HG03095 (cell line): ENCODE measurements around the gene CREB3L1.

Experiments used
- ATAC-seq: cut with Tn5 transposase; IDR thresholded peaks from one replicate; pipeline ENCODE4 v1.9.1; 2021; ENCODE audit warnings: moderate library complexity; ENCODE audit not compliant: unreplicated experiment

CREB3L1 gene, protein sequence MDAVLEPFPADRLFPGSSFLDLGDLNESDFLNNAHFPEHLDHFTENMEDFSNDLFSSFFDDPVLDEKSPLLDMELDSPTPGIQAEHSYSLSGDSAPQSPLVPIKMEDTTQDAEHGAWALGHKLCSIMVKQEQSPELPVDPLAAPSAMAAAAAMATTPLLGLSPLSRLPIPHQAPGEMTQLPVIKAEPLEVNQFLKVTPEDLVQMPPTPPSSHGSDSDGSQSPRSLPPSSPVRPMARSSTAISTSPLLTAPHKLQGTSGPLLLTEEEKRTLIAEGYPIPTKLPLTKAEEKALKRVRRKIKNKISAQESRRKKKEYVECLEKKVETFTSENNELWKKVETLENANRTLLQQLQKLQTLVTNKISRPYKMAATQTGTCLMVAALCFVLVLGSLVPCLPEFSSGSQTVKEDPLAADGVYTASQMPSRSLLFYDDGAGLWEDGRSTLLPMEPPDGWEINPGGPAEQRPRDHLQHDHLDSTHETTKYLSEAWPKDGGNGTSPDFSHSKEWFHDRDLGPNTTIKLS

DNA sequence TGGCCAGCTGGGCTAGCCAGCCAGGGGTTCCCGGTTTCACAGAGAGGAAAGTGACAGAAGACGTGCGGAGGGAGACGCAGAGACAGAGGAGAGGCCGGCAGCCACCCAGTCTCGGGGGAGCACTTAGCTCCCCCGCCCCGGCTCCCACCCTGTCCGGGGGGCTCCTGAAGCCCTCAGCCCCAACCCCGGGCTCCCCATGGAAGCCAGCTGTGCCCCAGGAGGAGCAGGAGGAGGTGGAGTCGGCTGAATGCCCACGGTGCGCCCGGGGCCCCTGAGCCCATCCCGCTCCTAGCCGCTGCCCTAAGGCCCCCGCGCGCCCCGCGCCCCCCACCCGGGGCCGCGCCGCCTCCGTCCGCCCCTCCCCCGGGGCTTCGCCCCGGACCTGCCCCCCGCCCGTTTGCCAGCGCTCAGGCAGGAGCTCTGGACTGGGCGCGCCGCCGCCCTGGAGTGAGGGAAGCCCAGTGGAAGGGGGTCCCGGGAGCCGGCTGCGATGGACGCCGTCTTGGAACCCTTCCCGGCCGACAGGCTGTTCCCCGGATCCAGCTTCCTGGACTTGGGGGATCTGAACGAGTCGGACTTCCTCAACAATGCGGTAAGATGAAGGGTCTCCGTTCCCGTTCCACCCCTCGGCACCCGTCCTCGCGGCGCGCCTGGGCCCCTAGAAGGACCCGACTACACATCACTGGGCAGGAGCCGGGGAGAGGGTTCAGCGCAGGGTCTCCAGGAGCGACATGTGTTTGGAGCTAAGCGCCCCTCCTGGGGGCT, at the start of gene CREB3L1:
Gene CREB3L1, plus strand, starts transcription at position 41 of the 765 bp plus-strand sequence. Its CDS starts 450 bp downstream, at position 491.
- ATAC-seq, result no peak

DNA sequence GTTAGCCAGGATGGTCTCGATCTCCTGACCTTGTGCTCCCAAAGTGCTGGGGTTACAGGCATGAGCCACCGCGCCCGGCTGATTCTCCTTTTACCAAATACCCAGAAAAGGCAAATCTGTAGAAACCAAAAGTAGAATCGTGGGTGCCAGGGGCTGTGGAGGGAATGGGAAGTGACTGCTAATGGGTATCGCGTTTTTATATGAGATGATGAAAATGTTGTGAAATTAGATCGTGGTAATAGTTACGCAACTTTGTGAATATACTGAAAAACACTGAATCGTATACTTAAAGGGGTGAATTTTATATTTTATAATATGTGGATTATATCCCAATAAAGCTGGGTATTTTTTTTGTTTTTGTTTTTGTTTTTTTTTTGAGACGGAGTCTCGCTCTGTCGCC, 48.2 kb upstream of the CREB3L1 start:
- no peak for ATAC-seq

DNA sequence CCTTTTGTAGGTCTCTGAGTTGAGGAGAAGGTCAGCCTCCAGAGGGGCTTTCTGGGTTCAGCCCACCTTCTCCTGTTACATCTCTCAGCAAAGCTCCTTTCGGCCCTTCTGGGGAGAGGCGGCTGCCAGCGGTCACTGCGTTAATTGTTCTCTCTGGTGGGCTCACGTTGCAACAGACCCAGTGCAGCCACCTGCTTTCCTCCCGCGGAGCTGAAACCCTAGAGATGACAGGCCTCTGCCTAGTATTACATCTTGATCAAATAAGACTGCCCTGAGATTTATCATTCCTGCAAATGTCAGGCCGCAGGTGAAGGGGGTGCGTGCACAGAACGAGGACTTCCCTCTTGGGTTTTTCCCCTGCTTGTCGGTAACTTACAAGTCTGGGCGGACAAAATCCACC, 43.2 kb upstream of the CREB3L1 start:
- no peak for ATAC-seq

DNA sequence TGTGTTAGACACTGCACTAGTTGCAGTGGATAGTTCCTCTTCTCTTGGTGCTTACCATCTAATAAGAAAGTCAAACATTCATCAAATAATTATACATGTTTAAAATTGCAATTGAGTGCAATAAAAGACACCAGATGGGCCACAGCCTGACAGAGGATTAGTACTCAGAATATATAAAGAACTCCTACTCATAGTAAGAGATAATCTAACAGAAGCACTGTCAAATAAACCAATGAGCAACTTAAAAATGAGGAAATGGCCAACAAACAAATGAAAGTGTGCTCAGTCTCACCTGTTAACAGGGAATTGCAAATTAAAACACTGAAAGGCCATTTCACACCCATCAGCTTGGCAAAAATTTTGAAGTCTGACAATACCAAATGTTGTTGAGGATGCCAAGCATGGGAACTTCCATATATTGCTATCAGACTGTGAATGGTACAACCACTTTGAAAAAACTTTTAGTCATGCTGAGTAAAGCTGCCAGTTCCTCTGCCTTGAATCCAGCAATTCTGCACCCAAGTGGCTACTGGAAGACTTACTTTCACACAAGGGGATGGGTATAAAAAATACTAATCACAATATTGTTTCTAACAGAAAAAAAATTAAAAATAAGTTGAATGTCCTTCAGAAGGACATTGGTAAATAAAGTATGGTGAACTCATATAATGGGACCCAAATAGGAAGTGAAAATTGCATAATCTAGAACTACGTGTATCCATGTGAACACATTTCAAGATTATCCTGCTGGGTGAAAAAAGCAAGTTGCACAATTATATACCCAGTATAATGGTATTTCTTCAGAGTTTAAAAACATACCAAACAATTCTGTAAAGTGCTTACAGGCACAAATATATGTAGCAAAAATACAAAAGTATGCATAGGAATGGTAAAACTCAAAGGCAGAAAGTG, 41.4 kb upstream of the CREB3L1 start:
- ATAC-seq, result no peak

DNA sequence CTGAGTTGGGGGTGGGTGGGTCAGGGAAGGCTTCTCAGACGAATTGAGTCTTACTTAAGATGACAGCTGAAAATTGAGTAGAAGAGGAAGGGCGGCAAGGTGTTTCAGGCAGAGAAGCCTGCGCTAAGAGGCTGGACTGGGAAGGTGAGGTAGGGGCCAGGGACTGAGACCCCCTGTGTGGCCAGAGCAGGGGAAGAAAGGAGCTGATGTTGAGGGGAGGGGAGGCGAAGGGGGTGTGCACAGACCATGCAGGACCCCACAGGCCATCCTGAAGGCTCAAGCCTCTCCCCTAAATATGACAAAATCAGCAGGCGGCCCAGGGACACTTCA, 40.6 kb upstream of the CREB3L1 start:
- no peak for ATAC-seq

DNA sequence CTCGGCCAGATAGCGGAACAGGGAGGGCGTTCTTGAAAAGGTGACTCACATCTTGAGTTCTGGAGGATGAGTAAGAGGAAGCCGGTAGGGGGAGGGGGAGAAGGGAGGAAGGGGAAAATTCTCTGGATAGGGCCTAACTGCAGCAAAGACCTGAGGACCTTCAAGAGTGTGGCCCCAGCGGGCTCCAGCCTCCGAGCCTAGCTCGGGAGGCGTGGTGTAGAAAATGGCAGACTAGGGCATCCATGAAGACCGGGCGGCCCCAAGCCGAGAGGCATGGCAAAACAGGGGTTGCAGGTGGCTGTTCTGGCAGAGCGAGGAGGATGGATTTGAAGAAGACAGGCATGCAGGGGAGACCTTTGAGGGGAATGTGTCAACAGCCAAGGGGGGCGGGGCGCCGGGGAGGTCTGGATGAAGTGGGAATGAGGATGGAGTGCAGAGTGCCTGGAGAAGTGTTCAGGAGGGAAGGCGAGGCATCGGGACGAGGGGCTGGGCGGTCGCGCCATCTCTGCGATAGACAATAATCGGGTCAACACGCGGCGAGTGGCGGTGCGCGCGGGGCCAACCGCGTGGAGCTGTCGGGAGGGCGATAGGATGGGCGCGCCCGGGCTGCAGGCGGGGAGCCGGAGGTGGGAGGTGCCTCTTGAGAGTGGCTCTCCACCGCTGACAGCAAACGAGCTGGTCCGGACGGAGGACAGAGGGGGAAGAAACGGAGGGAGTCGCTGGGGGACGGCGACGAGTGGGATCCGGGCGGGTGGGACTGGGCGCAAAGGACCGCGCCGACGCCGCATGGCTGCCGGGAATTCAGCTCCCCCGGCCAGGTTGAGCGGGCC, 40.0 kb upstream of the CREB3L1 start:
- no peak for ATAC-seq

DNA sequence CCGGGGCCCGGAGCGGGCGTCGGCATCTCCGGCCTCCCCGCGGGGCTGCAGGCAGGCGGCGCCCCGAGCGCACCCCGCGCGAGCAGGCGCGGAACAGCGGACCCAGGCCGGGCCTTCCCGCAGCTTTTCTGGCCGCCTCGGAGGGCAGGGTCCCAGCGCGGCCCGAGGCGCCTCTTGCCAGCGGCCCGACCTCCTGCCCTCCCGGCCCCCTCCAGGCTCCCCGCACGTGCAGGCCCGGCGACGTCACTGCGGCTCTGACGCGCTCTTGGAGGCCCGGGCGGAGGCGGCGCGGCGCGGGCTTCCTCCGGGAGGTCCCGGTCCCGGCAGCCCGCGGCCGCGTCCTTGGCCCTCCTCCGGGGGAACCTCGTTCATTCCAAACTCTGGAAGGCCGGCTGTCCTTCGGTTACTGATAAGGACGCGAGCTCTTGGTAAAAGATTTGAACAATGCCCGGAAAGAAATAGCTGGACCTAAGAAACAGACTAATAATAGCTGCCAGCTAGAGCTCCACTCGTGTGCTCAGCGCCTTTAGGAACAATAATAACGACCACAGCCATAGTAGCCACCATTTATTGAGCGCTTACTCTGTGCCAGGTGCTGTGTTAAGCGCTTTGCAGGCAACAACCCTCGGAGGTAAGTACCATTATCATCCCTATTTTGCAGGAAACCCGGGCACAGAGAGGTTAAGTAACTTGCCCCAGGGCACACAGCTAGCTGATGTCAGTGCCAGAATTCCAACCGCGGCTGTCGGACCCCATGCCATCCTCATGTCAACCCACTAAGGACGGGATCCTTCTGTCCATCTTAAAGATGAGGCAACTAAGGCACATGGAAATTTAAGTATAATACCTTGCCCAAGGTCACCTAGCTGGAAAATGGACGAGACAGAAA, 39.1 kb upstream of the CREB3L1 start:
- ATAC-seq, result no peak

DNA sequence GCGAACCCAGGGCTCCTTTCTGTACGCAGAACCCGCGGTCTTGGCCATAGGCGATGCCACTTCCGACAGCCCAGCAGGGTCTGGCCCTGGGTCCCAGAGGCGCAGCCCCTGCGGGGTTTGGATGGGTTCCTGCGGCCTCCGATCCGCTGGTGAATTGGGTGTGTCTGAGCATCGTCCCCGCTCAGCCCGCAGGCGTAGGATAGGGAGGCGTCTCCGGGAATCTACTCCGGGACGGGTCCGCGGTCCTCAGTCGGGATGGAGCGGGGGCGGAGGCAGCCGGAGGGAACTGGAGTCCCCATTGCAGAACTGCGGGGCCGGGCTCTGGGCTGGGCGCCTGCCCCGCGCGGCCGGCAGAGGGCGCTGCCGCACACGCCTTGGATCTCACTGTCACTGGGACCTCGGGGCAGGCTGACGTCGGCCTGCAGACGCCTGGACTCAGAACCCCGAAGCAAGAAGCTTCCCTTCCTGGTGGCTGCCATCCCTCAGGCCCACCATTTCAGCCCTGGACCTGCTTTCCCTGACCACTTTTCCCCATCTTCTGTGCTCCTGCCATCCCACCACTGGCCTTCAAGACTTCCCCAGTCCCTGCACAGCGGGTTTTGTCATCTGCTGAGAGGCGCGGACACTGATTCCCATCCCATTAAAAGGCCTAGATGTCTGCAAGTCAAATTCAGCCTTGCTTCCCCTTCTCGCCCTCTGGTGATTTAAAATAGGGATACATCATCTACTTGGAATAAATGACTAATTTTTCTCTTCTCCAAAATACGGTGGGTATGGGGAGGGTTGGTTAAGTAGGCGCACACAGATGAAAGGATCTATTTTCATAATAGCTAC, 38.3 kb upstream of the CREB3L1 start:
- ATAC-seq, result peak; percentile 48

DNA sequence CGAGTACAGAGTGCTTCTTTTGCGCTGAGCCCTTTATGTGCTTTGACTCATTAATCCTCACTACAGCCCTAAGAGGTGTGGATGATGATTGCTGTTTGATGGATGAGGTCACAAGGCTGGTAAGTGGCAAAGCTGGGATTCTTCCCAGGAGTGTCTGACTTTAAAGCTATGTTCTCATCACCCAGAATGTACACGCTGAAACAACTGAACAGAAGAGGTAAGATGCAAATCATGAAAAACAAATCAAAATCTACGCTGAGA, 37.7 kb upstream of the CREB3L1 start:
- ATAC-seq, result no peak

DNA sequence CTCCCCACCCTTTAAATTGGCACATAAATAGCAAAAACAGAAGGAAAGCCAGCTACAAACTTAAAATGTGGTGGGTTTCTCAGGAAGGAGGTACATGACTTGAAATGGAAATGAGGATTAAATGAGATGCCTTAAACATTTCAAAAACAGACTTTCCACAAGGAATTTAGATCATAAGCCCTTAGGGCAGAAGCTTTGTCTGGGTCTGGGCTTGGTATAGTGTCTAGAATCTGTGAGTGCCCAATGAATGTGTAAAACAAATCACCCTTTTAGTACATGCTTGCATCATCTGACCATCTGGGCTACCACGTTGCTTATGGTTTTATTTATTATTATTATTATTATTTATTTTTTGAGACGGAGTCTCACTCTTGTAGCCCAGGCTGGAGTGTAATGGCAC, 37.1 kb upstream of the CREB3L1 start:
- no peak for ATAC-seq

DNA sequence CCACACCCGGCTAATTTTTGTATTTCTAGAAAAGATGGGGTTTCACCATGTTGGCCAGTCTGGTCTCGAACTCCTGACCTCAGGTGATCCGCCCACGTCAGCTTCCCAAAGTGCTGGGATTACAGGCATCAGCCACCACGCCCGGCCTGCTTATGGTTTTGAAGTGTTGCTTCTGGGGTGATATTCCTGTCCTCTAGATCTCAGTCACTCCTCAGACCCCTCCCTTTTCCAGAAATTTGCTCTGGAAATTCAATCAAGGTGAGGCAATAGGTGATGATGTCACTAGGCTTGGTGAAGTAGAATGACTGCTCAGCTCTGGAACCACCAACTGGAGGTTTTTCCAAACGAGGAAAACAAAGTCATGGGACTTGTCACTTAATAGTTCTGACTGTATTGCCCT, 36.6 kb upstream of the CREB3L1 start:
- ATAC-seq, result no peak

DNA sequence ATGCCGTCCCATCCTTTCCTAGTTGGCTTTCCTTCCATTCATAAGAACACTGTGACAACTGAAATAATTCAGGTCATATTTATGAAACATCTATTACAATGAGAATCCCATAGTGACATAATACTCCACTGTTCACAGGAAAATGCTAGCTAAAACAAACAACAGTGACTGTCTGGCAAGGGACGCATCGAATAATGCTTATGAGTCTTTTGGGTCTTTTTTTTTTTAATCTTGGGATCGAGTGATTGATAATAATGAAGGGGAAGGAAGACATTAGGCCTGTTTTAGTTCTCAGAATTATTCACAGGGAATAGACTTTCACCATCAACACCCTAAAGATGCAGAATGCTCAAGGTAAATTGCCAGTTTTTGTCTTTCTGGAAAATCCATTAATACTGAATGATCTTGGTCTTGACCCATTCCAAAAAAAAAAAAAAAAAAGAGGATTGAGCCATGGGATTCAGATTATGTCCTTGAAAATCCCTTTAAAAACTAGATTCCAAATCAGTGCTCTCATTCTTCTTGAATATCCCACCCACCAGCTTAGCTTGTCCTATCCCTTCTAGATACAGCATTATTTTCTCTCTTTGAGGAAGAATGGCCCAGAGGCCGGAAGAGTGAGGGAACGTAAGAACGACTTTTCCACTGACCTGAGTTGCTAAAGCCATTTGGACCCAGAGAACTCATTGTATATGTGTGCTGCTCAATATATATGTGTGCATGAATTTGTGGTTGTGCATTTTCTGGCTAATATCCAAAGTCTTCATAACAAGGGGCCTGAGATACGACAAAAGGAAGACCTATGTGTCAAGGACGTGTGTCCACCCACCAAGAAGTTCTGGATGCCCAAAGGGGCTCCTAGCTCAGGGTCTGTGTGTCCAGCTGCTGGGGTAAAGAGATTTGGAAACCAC, 35.2 kb upstream of the CREB3L1 start:
- ATAC-seq, result no peak

DNA sequence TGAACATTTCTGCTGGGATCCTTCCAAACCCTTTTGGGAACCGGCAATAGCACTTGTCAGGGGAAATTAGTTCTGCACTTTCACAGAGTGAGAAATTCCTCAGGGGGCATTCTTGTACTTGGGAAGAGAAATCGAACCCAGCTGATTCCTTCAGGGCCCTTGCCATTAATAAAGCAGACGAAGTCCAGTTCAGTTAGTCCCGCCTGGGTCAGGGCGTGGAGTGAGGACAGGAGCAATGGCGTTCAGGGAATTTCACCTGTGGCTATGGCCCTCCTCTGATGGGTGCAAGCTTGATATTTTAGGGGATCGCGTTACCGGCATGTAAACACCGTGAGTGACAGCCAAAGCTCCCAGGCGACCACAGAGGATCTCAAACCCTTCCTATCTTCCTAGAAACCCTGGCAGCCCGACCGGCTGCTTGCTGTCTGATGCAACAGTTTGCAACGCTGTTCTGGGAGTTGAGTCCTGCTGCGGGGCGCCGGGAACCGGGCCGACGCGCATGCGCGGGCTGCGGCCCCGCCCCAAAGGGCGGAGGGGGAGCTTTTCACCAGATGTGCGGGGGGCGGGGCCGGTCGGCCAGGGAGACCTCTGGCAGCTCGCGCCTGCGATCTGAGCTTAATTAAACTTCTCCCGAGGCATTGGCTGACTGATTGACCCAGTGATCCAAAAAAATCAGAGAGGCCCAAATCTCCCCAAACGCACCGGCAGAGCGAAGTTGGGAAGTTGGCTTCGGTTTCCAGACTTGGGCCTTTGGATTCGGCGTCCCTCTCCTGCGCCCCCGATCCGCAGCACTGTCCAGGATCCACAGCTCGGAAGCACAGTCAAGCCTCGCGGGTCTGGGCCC, 34.3 kb upstream of the CREB3L1 start:
- peak; percentile 54 for ATAC-seq

DNA sequence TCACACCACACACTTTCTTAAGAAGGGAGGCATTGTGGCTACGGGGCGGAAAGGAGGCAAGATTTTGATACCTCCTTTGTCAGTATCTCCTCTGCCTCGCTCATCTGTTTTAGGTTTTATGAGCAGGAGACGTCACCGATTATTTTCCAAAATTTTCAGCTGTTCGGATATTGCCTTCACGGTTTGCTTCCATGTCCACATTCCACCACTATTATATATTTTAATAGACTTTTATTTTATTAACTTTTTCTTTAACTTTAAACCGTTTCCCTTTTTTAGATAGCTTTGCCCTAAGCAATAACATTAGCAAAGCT, 33.7 kb upstream of the CREB3L1 start:
- no peak for ATAC-seq

DNA sequence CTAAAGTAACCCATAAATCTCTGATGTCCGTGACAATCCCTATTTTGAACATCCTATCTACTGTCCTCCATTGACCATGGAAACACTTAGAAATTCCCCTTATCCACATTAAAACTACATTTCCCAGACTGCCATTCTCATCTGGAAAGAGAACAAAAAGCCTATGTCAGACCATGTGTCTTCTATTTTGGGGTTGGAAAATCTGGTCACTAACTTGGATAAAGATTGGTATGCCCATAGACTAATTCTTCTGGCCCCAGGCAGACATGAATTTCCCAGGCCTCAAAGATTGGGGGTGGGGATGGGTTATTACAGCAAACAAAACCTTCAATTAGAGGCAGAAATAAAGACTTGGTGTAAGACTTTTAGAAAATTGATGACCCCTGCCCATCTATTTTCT, 30.9 kb upstream of the CREB3L1 start:
- ATAC-seq, result no peak

DNA sequence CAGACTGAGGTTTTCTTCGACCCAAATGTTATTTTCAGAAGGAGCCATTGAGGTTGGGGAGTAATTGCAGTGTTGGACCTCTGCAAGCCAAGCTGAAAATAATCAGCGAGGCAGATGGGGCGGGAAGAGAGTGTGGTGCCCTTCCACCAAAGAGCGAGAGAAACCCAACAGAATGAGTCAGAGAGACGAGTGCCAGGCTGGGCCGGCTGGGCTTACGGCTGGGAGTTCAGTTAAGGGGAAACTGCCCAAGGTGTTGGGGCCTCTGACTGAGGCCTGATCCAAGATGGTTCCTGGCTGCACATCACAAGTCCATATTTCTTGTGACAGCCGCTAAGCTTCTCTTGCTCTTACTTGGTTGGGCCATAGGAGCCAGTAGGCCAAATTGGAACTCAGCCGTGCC, 30.4 kb upstream of the CREB3L1 start:
- ATAC-seq, result no peak

DNA sequence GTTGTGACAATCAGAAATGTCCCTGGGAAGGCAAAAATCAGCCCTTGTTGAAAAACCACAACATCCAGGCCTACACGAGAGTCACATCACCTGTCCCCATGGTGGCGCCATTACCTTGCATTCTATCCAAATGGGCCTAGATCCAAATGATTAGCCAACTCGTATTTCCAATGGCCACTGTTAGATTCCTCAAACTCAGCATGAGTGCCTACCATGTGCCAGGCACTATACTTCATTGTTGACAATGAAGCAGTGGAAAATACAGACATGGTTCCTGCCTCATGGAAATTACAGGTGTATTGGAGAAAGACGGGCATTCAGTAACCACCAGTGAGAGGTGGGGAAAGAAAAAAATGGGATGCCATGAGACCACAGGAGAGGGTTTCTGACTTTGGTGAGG, 29.8 kb upstream of the CREB3L1 start:
- no peak for ATAC-seq
